HT1080 (cell line): Measurements from ENCODE around the gene BCL7B. TPM values are rescaled to one million over a fixed set of nuclear protein-coding genes. Genes with fewer than 3 reads are reported as not detected.
"Not testable (repeated sequence)": the region's sequence is repeated elsewhere in the genome, so short reads cannot be mapped to it uniquely, and the experiment has no call there.

Experiments used
- DNase-seq: peaks from one replicate; pipeline ENCODE4 v3.0.0-alpha.2; 2015; ENCODE audit warnings: low read depth
- small RNA-seq: library from RNA; depleted of rRNA; stranded (forward); fragments of <200 nt; gene quantifications from one replicate; pipeline ENCODE3, GENCODE V24; 2014
- total RNA-seq: library from RNA; depleted of rRNA; stranded (reverse); fragments of >200 nt; shearing (Covaris generic); gene quantifications from 2 replicates; pipeline ENCODE4 v1.2.3, GENCODE V29; 2014; rRNA removed

The BCL7B gene
- total RNA-seq, 1 experiment from 2014 or later, result 40.9 TPM

- DNase-seq, result no peak
These were observed 54.3 kb downstream of the BCL7B start for GRCh38 chr7:73503229-73503628.

GRCh38 chr7:73496626-73497025 lies 60.9 kb downstream of the BCL7B start:
- no peak for DNase-seq

- DNase-seq, result not testable (repeated sequence)
These were observed 62.0 kb downstream of the BCL7B start for GRCh38 chr7:73495507-73495906.

GRCh38 chr7:73489976-73490375 lies 67.5 kb downstream of the BCL7B start:
- DNase-seq, result no peak

- no peak for DNase-seq
These were observed 70.0 kb downstream of the BCL7B start for GRCh38 chr7:73487486-73487885.

Small RNA genes lying within 50 kb of the gene (small RNA-seq; reads per million reads assigned to genes)
- not detected for gene RNU6-1198P

Other genes with a start within 250 kb of the BCL7B start
- gene NSUN5, start 248.9 kb downstream of the BCL7B start, total RNA-seq, result 50.2 and 50.3 TPM in 2 replicates
- gene TRIM50, start 229.6 kb downstream of the BCL7B start, total RNA-seq, result not detected in 2 replicates
- gene FKBP6, start 229.5 kb downstream of the BCL7B start, total RNA-seq, result not detected in 2 replicates
- gene FZD9, start 123.9 kb downstream of the BCL7B start, total RNA-seq, result 0.10 TPM in 1 of 2 replicates, not detected in the other
- gene BAZ1B, start 35.4 kb downstream of the BCL7B start, total RNA-seq, result 68.5 and 70.7 TPM in 2 replicates
- 34.7 and 57.3 TPM in 2 replicates for gene TBL2, start 20.9 kb upstream of the BCL7B start, total RNA-seq
- not detected in 2 replicates for gene MLXIPL, start 66.8 kb upstream of the BCL7B start, total RNA-seq
- gene VPS37D, start 110.1 kb upstream of the BCL7B start, total RNA-seq, result 4.7 and 6.2 TPM in 2 replicates
- 3.8 and 11.9 TPM in 2 replicates for gene DNAJC30, start 125.8 kb upstream of the BCL7B start, total RNA-seq
- gene BUD23, start 125.9 kb upstream of the BCL7B start, total RNA-seq, result 78.8 and 82.9 TPM in 2 replicates
- 51.6 and 69.7 TPM in 2 replicates for gene STX1A, start 162.0 kb upstream of the BCL7B start, total RNA-seq
- gene ABHD11, start 181.1 kb upstream of the BCL7B start, total RNA-seq, result 46.2 and 50.5 TPM in 2 replicates
- gene CLDN3, start 212.6 kb upstream of the BCL7B start, total RNA-seq, result not detected in 2 replicates